ENCODE measurements around the gene NTN3. TPM values are rescaled to one million over a fixed set of nuclear protein-coding genes. Genes with fewer than 3 reads are reported as not detected.

NTN3 gene
- total and polyA plus RNA-seq, 2 of the 4 experiments (the other 2 are of a cell fraction) = 0.18 to 0.38 TPM

DNA sequence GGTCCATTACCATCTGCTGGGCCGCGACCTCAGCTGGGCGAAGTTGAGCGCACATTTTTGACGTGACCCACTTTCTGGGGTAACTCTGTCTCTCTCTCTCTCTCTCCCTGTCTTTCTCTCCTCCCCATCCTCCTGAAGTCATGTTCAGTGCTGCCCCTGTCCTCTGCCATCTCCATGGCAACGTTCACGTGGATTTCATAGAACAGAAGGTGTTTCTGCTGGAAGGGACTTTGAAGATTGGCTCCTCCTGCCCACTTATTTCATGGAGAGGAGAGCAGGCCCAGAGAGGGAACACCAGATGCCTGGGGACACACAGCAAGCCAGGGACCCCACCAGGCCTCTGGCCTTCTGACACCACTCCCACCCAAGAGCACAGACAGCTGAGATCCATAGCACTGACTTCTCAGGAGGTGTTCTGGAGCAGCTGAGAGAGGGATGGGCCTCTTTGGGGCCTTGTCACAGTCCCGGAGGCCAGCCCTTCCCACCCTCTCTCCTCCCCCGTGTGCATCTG, 46.0 kb upstream of the NTN3 start:
- Histone ChIP-seq H3K14ac (replicated peaks; ENCODE audit: low read depth, low read length) (no peak overlapping the region), H3K9me1 (ENCODE audit: insufficient read depth, low read length) (peaks cover 15% of the 10 kb centered on the region), H4K8ac (ENCODE audit: low read depth in 2 of 2, low read length in 2 of 2) (no peak overlapping the region), H2BK15ac (ENCODE audit: low read depth, low read length) (no peak overlapping the region), H3K56ac (ENCODE audit: extremely low read depth, insufficient read depth, low read length) (no peak overlapping the region), H3K27ac (ENCODE audit: insufficient read depth, low read length) (no peak overlapping the region), H3K18ac (ENCODE audit: low read depth, low read length) (no peak overlapping the region), H2BK5ac (ENCODE audit: low read depth, low read length, poor library complexity, severe bottlenecking) (no peak overlapping the region), H3K9ac (ENCODE audit: low read depth, low read length) (no peak overlapping the region), H3K4ac (ENCODE audit: low read depth, low read length) (no peak overlapping the region), H4K91ac (ENCODE audit: insufficient read depth, low read depth, low read length) (no peak overlapping the region), H2AK5ac (ENCODE audit: low read depth, low read length) (no peak overlapping the region), H2BK20ac (ENCODE audit: low read depth, low read length) (no peak overlapping the region), H3K79me1 (ENCODE audit: low read depth in 1 of 2, low read length in 2 of 2) (peaks cover 14 to 18% of the 10 kb centered on the region in 2 experiments), H2AFZ (replicated peaks; ENCODE audit: low read length, poor library complexity) (no peak overlapping the region), H3K9me3 (ENCODE audit: control insufficient read depth, insufficient read depth, low read length) (no peaks in the 10 kb centered on the region), H4K20me1 (ENCODE audit: insufficient read depth, low read length) (no peaks in the 10 kb centered on the region), H3K4me1 (ENCODE audit: control insufficient read depth, insufficient read depth, low read length) (peaks cover 1% of the 10 kb centered on the region; the same call in 1 of the 2 replicates), H3K27me3 (ENCODE audit: control insufficient read depth, insufficient read depth, low read length) (no peaks in the 10 kb centered on the region; the same call in 1 of the 2 replicates), H3K36me3 (ENCODE audit: control insufficient read depth, insufficient read depth, low read length) (no peaks in the 10 kb centered on the region), H2BK120ac (ENCODE audit: low read depth, low read length) (no peak overlapping the region), H3K4me2 (ENCODE audit: low read depth, low read length) (no peak overlapping the region), H2AK9ac (replicated peaks; ENCODE audit: low read depth, low read length, poor library complexity) (peak overlapping the region; percentile 16), H3K4me3 (ENCODE audit: insufficient read depth, low read depth, low read length) (no peak overlapping the region), H4K5ac (ENCODE audit: low read depth, low read length) (no peak overlapping the region), H3K23ac (ENCODE audit: low read depth, low read length) (no peak overlapping the region)
- TF ChIP-seq POLR2A (IDR thresholded peaks at IDR 0.05; ENCODE audit: low read depth, low read length) = no peak
- TF ChIP-seq BHLHE40 (IDR thresholded peaks at IDR 0.05; ENCODE audit: low read depth, low read length) = no peak
- TF ChIP-seq, protein P1, sequence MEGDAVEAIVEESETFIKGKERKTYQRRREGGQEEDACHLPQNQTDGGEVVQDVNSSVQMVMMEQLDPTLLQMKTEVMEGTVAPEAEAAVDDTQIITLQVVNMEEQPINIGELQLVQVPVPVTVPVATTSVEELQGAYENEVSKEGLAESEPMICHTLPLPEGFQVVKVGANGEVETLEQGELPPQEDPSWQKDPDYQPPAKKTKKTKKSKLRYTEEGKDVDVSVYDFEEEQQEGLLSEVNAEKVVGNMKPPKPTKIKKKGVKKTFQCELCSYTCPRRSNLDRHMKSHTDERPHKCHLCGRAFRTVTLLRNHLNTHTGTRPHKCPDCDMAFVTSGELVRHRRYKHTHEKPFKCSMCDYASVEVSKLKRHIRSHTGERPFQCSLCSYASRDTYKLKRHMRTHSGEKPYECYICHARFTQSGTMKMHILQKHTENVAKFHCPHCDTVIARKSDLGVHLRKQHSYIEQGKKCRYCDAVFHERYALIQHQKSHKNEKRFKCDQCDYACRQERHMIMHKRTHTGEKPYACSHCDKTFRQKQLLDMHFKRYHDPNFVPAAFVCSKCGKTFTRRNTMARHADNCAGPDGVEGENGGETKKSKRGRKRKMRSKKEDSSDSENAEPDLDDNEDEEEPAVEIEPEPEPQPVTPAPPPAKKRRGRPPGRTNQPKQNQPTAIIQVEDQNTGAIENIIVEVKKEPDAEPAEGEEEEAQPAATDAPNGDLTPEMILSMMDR (conservative IDR thresholded peaks at IDR 0.05; ENCODE audit: low read depth, low read length) = no peak
- TF ChIP-seq MAFK (IDR thresholded peaks at IDR 0.05; ENCODE audit: low read depth, low read length) = no peak
- no peak for TF ChIP-seq CEBPB (IDR thresholded peaks at IDR 0.05; ENCODE audit: low read depth, low read length)
- TF ChIP-seq MAZ (IDR thresholded peaks at IDR 0.05; ENCODE audit: borderline replicate concordance, low read depth, low read length) = no peak
- no peak for TF ChIP-seq RAD21 (IDR thresholded peaks at IDR 0.05; ENCODE audit: low read length)
- TF ChIP-seq CHD1 (IDR thresholded peaks at IDR 0.05; ENCODE audit: low read depth, low read length) = no peak
- TF ChIP-seq FOS (IDR thresholded peaks at IDR 0.05; ENCODE audit: low read depth, low read length) = no peak
- TF ChIP-seq RCOR1 (IDR thresholded peaks at IDR 0.05; ENCODE audit: insufficient replicate concordance, low read length) = no peak
- TF ChIP-seq SMC3 (IDR thresholded peaks at IDR 0.05; ENCODE audit: low read depth, low read length) = no peak
- TF ChIP-seq MXI1 (IDR thresholded peaks at IDR 0.05; ENCODE audit: borderline replicate concordance, low read depth, low read length) = no peak
- TF ChIP-seq RFX5 (IDR thresholded peaks at IDR 0.05; ENCODE audit: low read depth, low read length) = no peak
- TF ChIP-seq, protein P2, sequence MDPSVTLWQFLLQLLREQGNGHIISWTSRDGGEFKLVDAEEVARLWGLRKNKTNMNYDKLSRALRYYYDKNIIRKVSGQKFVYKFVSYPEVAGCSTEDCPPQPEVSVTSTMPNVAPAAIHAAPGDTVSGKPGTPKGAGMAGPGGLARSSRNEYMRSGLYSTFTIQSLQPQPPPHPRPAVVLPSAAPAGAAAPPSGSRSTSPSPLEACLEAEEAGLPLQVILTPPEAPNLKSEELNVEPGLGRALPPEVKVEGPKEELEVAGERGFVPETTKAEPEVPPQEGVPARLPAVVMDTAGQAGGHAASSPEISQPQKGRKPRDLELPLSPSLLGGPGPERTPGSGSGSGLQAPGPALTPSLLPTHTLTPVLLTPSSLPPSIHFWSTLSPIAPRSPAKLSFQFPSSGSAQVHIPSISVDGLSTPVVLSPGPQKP (IDR thresholded peaks at IDR 0.05; ENCODE audit: borderline replicate concordance, low read depth, low read length) = no peak
- intact Hi-C loops (cut with micrococcal nuclease) = no loop called here
- no TSS peak for BruUV-seq (replicated peaks)
- ATAC-seq (ENCODE audit: low read depth) = no peak
- DNase-seq = no peak
- CTCF ChIA-PET = no interaction called here
- dilution Hi-C loops (cut with HindIII; ENCODE audit: low sequenced_read_pairs, unreplicated experiment) = no loop called here
- 93% methylated on average over 5 of the region's 9 CpGs; no CpG with 5 or more reads in 1 of the 2 experiments for WGBS, 2 experiments (ENCODE audit: extremely low coverage in 2 of 2, insufficient read length in 1 of 2)
- in situ Hi-C loops (cut with MboI; ENCODE audit: low sequenced_read_pairs) = loop anchor here (10.0 kb wide), 1 partner anchor 150 kb away; no protein-coding TSS in a partner anchor
- POLR2A ChIA-PET (ENCODE audit: unreplicated experiment) = no interaction called here

Measured in IMR-90 (cell line).